OCI-LY1 (cell line): ENCODE measurements around the gene RAD50.

Source experiments
- H2AFZ ChIP-seq: fragments of 200-600 bp; sonication (generic), shearing (Covaris generic); 2 replicates; pipeline ENCODE4 v1.6.0; 2014; ENCODE audit warnings: antibody characterized with exemption, mild to moderate bottlenecking, low read length
- H3F3A ChIP-seq: fragments of 200-600 bp; sonication (generic), shearing (Covaris generic); 2 replicates; pipeline ENCODE4 v1.6.0; 2014; ENCODE audit warnings: mild to moderate bottlenecking, antibody characterized with exemption, low read length, moderate library complexity; ENCODE audit not compliant: insufficient read depth
- H3K27ac ChIP-seq: fragments of 200-600 bp; sonication (generic); 2 replicates; pipeline ENCODE4 v1.5.1; 2014; ENCODE audit warnings: low read length, mixed run types, mild to moderate bottlenecking, low read depth; ENCODE audit not compliant: poor library complexity, severe bottlenecking
- H3K27me3 ChIP-seq: fragments of 200-600 bp; sonication (generic); 2 replicates; pipeline ENCODE4 v1.6.0; 2014; ENCODE audit warnings: antibody characterized with exemption, mild to moderate bottlenecking, low read length, moderate library complexity; ENCODE audit not compliant: insufficient read depth
- H3K36me3 ChIP-seq: fragments of 200-600 bp; sonication (generic); 2 replicates; pipeline ENCODE4 v1.6.1; 2014; ENCODE audit warnings: mild to moderate bottlenecking, antibody characterized with exemption, low read length, moderate library complexity, mixed read lengths; ENCODE audit not compliant: insufficient read depth
- H3K4me1 ChIP-seq: fragments of 200-600 bp; sonication (generic); 2 replicates; pipeline ENCODE4 v1.5.1; 2014; ENCODE audit warnings: mild to moderate bottlenecking, low read length, moderate library complexity; ENCODE audit not compliant: insufficient read depth, severe bottlenecking
- H3K4me2 ChIP-seq: fragments of 200-600 bp; sonication (generic), shearing (Covaris generic); 2 replicates; pipeline ENCODE4 v1.6.1; 2014; ENCODE audit warnings: low read length
- H3K4me3 ChIP-seq: fragments of 200-600 bp; sonication (generic); 2 replicates; pipeline ENCODE4 v1.5.1; 2014; ENCODE audit warnings: low read length, low read depth, mild to moderate bottlenecking, mixed read lengths; ENCODE audit not compliant: poor library complexity, severe bottlenecking
- H3K79me2 ChIP-seq: fragments of 200-600 bp; shearing (Covaris generic); 2 replicates; pipeline ENCODE4 v1.6.1; 2016; ENCODE audit warnings: mixed run types, low read length, mixed read lengths; ENCODE audit not compliant: insufficient read depth
- H3K9ac ChIP-seq: fragments of 200-600 bp; sonication (generic), shearing (Covaris generic); 2 replicates; pipeline ENCODE4 v1.6.1; 2014; ENCODE audit warnings: mild to moderate bottlenecking, low read length, mixed read lengths
- H3K9me2 ChIP-seq: fragments of 200-600 bp; sonication (generic), shearing (Covaris generic); 2 replicates; pipeline ENCODE4 v1.6.1; 2014; ENCODE audit warnings: low read depth, mild to moderate bottlenecking, low read length, mixed read lengths
- H3K9me3 ChIP-seq: fragments of 200-600 bp; shearing (Covaris generic); 2 replicates; pipeline ENCODE4 v1.6.1; 2014; ENCODE audit warnings: low read length, mixed read lengths
- H4K20me1 ChIP-seq: fragments of 200-600 bp; sonication (generic), shearing (Covaris generic); 2 replicates; pipeline ENCODE4 v1.6.0; 2016; ENCODE audit warnings: mild to moderate bottlenecking, low read length; ENCODE audit not compliant: insufficient read depth
- CTCF ChIP-seq: fragments of 200-600 bp; sonication (generic), shearing (Covaris generic); IDR thresholded peaks from 2 replicates; pipeline ENCODE4 v1.5.1; 2017; ENCODE audit warnings: mild to moderate bottlenecking, antibody characterized with exemption, low read length, moderate library complexity, mixed read lengths
- EZH2 ChIP-seq: fragments of 200-600 bp; sonication (generic), shearing (Covaris generic); IDR thresholded peaks from 2 replicates; pipeline ENCODE4 v1.8.0; 2017; ENCODE audit warnings: borderline replicate concordance, mixed run types, mild to moderate bottlenecking, antibody characterized with exemption, low read length, moderate library complexity, mixed read lengths

RAD50 gene

GRCh38 chr5:132658381-132659302 is 101.9 kb downstream of the RAD50 start:
- no peaks in the 10 kb centered on the region for H3F3A ChIP-seq
- H3K36me3 ChIP-seq, result no peaks in the 10 kb centered on the region
- no peak overlapping the region for H2AFZ ChIP-seq
- no peak for TF ChIP-seq EZH2
- no peak for TF ChIP-seq CTCF
- no peaks in the 10 kb centered on the region for H3K9me2 ChIP-seq
- no peaks in the 10 kb centered on the region for H4K20me1 ChIP-seq
- no peak overlapping the region for H3K4me2 ChIP-seq
- peaks cover 12% of the 10 kb centered on the region for H3K4me1 ChIP-seq
- H3K9me3 ChIP-seq, result no peaks in the 10 kb centered on the region
- H3K4me3 ChIP-seq, result no peak overlapping the region
- no peak overlapping the region for H3K9ac ChIP-seq
- H3K79me2 ChIP-seq, result no peaks in the 10 kb centered on the region
- H3K27ac ChIP-seq, result no peak overlapping the region
- peaks cover 10% of the 10 kb centered on the region for H3K27me3 ChIP-seq

- H4K20me1 ChIP-seq, result no peaks in the 10 kb centered on the region
- no peak for TF ChIP-seq EZH2
- TF ChIP-seq CTCF, result no peak
- no peak overlapping the region for H2AFZ ChIP-seq
- no peak overlapping the region for H3K4me3 ChIP-seq
- H3K36me3 ChIP-seq, result no peaks in the 10 kb centered on the region
- H3K4me2 ChIP-seq, result no peak overlapping the region
- no peak overlapping the region for H3K27ac ChIP-seq
- no peaks in the 10 kb centered on the region for H3K9me3 ChIP-seq
- H3K9me2 ChIP-seq, result no peaks in the 10 kb centered on the region
- no peaks in the 10 kb centered on the region for H3K79me2 ChIP-seq
- peaks cover 13% of the 10 kb centered on the region for H3K4me1 ChIP-seq
- H3K27me3 ChIP-seq, result peaks cover 10% of the 10 kb centered on the region
- no peak overlapping the region for H3K9ac ChIP-seq
- no peaks in the 10 kb centered on the region for H3F3A ChIP-seq
Measured at GRCh38 chr5:132659598-132660493, 103.1 kb downstream of the RAD50 start.

GRCh38 chr5:132661231-132662003 is 104.6 kb downstream of the RAD50 start:
- Histone ChIP-seq H3K27ac (no peak overlapping the region), H3F3A (no peaks in the 10 kb centered on the region), H3K9me3 (no peaks in the 10 kb centered on the region), H4K20me1 (no peaks in the 10 kb centered on the region), H3K4me2 (no peak overlapping the region), H3K4me1 (peaks cover 13% of the 10 kb centered on the region), H3K9me2 (no peaks in the 10 kb centered on the region), H3K9ac (no peak overlapping the region), H3K27me3 (peaks cover 7% of the 10 kb centered on the region), H3K79me2 (no peaks in the 10 kb centered on the region), H3K36me3 (no peaks in the 10 kb centered on the region), H3K4me3 (no peak overlapping the region), H2AFZ (no peak overlapping the region)
- TF ChIP-seq EZH2, result no peak
- TF ChIP-seq CTCF, result no peak
